Natural killer cell (primary cell): ENCODE results near the gene HINT2. TPM values are rescaled to one million over a fixed set of nuclear protein-coding genes. Genes with fewer than 3 reads are reported as not detected.
A peak's percentile ranks its signal among the peaks of the same experiment; 100 is the strongest.

ENCODE experiments used
- ATAC-seq, 3 donors: fragments of 150-1000 bp in 2 of 3; fragments of 200-7000 bp in 1 of 3; cut with Tn5 transposase; 1 replicate in 1 of 3; 2 replicates in 2 of 3; pipeline ENCODE4 v1.10.0; 2021; ENCODE audit warnings: mild to moderate bottlenecking in 2 of 3, moderate library complexity in 2 of 3
- DNase-seq, 2 donors: peaks; one replicate each; pipeline versions ENCODE4 v3.0.0 to v3.0.0-alpha.2; 2013 to 2021; ENCODE audit warnings: mixed read lengths in 1 of 2
- H3K27ac ChIP-seq: one replicate; pipeline ENCODE4 v1.5.1; 2013; ENCODE audit warnings: mild to moderate bottlenecking, low read length
- H3K27me3 ChIP-seq: one replicate; pipeline ENCODE4 v1.6.1; 2013; ENCODE audit warnings: low read length; ENCODE audit not compliant: control insufficient read depth, insufficient read depth
- H3K36me3 ChIP-seq: one replicate; pipeline ENCODE4 v1.6.1; 2013; ENCODE audit warnings: low read length; ENCODE audit not compliant: control insufficient read depth, insufficient read depth
- H3K4me1 ChIP-seq: one replicate; pipeline ENCODE4 v1.6.1; 2013; ENCODE audit warnings: low read length; ENCODE audit not compliant: control insufficient read depth, insufficient read depth
- H3K4me3 ChIP-seq: one replicate; pipeline ENCODE4 v1.5.1; 2013; ENCODE audit warnings: low read length
- H3K9me3 ChIP-seq: one replicate; pipeline ENCODE4 v1.6.1; 2013; ENCODE audit warnings: low read length; ENCODE audit not compliant: control insufficient read depth, insufficient read depth
- H3K27ac Mint-ChIP-seq, 2 donors: one replicate each; pipeline ENCODE4 v1.8.0; 2022; ENCODE audit warnings: mild to moderate bottlenecking in 2 of 2, mixed read lengths in 2 of 2, moderate library complexity in 1 of 2
- H3K27me3 Mint-ChIP-seq, 2 donors: one replicate each; pipeline ENCODE4 v1.8.0; 2022; ENCODE audit warnings: low read depth in 2 of 2, mixed read lengths in 2 of 2
- H3K36me3 Mint-ChIP-seq: one replicate; pipeline ENCODE4 v1.8.0; 2022; ENCODE audit warnings: mixed read lengths
- H3K4me1 Mint-ChIP-seq, 2 donors: one replicate each; pipeline ENCODE4 v1.8.0; 2022; ENCODE audit warnings: mixed read lengths in 2 of 2
- H3K4me3 Mint-ChIP-seq: one replicate; pipeline ENCODE4 v1.8.0; 2022; ENCODE audit warnings: mild to moderate bottlenecking, moderate library complexity, mixed read lengths
- H3K9me3 Mint-ChIP-seq, 2 donors: one replicate each; pipeline ENCODE4 v1.8.0; 2022; ENCODE audit warnings: mixed read lengths in 2 of 2
- CTCF ChIP-seq: fragments of 200-600 bp; IDR thresholded peaks from one replicate; pipeline ENCODE4 v1.8.0; 2022; ENCODE audit warnings: antibody characterized with exemption
- WGBS: methylation state at CpG from one replicate; pipeline ENCODE4 v1.1.7; 2013; ENCODE audit warnings: missing lambda C conversion rate; ENCODE audit not compliant: insufficient coverage; 5-methylcytosine and 5-hydroxymethylcytosine counted together
- intact Hi-C: fragments of 100-400 bp; cut with micrococcal nuclease; formaldehyde crosslinking; loops from one replicate; pipeline ENCODE4 v1.14.2; 2022
- total RNA-seq, 4 donors: library from RNA; stranded (reverse); fragments of 120-200 nt in 1 of 4; gene quantifications; one replicate each; pipeline versions ENCODE4 v1.2.3 to v1.2.4, GENCODE V29; 2013 to 2022

Gene HINT2
- total RNA-seq, 3 donors from 2014 or later (not counting 1 experiment from before 2014, with no cell fraction given) = 25.8 to 27.5 (median 25.9) TPM

DNA sequence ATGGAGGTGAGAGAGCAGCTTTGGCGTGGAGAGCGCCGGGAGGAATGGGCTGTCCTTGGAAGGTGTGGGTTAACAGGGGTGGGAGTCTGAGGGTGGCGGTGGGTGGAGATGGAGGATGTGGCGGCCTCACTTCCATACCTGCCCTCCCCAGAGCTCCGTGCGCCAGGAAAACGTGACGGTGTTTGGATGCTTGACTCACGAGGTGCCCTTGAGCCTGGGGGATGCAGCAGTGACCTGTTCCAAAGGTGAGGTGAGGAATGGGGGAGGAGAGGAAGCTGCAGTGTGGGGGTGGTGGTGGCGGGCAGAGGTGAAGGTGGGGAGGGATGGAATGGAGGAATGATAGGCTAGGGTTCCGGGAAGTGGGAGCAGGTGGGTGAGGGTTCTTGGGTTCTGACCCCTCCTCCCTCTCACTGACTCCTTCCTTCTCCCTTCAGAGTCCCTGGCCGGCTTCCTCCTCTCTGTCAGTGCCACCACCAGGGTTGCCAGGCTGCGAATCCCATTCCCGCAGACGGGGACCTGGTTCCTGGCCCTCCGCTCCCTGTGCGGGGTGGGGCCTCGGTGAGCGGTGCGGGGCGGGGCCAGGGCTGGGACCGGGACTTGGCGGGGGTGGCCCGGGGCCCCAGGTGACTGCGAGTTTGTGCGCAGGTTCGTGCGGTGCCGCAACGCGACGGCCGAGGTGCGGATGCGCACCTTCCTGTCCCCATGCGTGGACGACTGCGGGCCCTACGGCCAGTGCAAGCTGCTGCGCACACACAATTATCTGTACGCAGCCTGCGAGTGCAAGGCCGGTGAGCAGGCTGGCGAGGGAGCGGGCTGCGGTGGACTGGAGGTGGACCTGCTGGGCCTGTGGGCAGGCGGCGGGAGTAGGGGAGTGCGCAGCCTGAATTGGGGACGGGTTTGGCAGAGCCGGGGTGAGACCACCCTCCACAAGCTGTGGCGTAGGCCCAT, 31.3 kb upstream of the HINT2 start:
- peaks cover 6 to 13% of the 10 kb centered on the region in 2 donors for H3K4me1 Mint-ChIP-seq
- 70% methylated on average over 52 of the region's 53 CpGs for WGBS
- Histone ChIP-seq H3K4me3 (no peak overlapping the region), H3K27ac (no peak overlapping the region), H3K4me1 (peaks cover 36% of the 10 kb centered on the region), H3K36me3 (peaks cover 3% of the 10 kb centered on the region), H3K9me3 (no peaks in the 10 kb centered on the region), H3K27me3 (no peaks in the 10 kb centered on the region)
- peak in 1 of 2 donors; percentile 12 for DNase-seq
- H3K4me3 Mint-ChIP-seq = no peak overlapping the region
- intact Hi-C loops = no loop called here
- H3K9me3 Mint-ChIP-seq = no peaks in the 10 kb centered on the region
- no peaks in the 10 kb centered on the region for H3K27me3 Mint-ChIP-seq
- H3K36me3 Mint-ChIP-seq = no peaks in the 10 kb centered on the region
- no peak for TF ChIP-seq CTCF
- H3K27ac Mint-ChIP-seq = peak overlapping the region in 1 of 2 donors; percentile 52
- ATAC-seq = no peak

- Histone ChIP-seq H3K4me1 (peaks cover 36% of the 10 kb centered on the region), H3K27me3 (no peaks in the 10 kb centered on the region), H3K4me3 (no peak overlapping the region), H3K9me3 (no peaks in the 10 kb centered on the region), H3K27ac (no peak overlapping the region), H3K36me3 (peaks cover 3% of the 10 kb centered on the region)
- peak overlapping the region in 1 of 2 donors; percentile 52 for H3K27ac Mint-ChIP-seq
- DNase-seq = peak in 1 of 2 donors; percentile 77
- peak; percentile 42 to 78 (median 67) for ATAC-seq
- no peak overlapping the region for H3K4me3 Mint-ChIP-seq
- peaks cover 6 to 16% of the 10 kb centered on the region in 2 donors for H3K4me1 Mint-ChIP-seq
- 59% methylated on average over 7 of the region's 7 CpGs for WGBS
- no peaks in the 10 kb centered on the region for H3K36me3 Mint-ChIP-seq
- intact Hi-C loops = no loop called here
- TF ChIP-seq CTCF = no peak
- H3K9me3 Mint-ChIP-seq = no peaks in the 10 kb centered on the region
- H3K27me3 Mint-ChIP-seq = no peaks in the 10 kb centered on the region
Observed at GRCh38 chr9:35844628-35845270, 29.9 kb upstream of the HINT2 start.

DNA sequence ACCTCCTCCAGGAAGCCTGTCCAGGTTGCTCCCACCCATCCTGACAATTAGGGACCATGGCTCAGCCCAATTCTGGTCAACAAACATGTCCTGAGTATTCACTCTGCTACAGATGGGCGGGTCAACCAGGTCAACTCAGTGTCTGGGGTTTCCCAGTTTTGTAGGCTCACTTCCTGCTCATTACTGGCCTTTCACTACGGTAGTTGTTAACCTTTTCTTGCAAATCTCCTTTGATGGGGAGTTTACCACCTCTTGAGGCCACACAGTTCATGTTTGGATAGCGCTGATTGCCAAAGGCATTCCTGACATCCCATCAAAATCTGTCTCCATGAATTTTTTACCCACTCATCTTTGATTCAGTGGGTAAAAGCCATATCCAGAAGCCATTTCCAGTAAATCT, 28.0 kb upstream of the HINT2 start:
- DNase-seq = no peak

More for the DNA sequence above, 28.0 kb upstream of the HINT2 start:
- peaks cover 6 to 16% of the 10 kb centered on the region in 2 donors for H3K4me1 Mint-ChIP-seq
- TF ChIP-seq CTCF = no peak
- H3K27ac Mint-ChIP-seq = no peak overlapping the region
- H3K36me3 Mint-ChIP-seq = no peaks in the 10 kb centered on the region
- no peaks in the 10 kb centered on the region for H3K9me3 Mint-ChIP-seq
- WGBS = 53% methylated on average over 3 of the region's 3 CpGs
- intact Hi-C loops = no loop called here
- Histone ChIP-seq H3K4me3 (no peak overlapping the region), H3K27me3 (no peaks in the 10 kb centered on the region), H3K4me1 (peaks cover 36% of the 10 kb centered on the region), H3K36me3 (peaks cover 3% of the 10 kb centered on the region), H3K27ac (no peak overlapping the region), H3K9me3 (no peaks in the 10 kb centered on the region)
- peak in 2 of 3 donors; percentile 26 to 49 for ATAC-seq
- no peaks in the 10 kb centered on the region for H3K27me3 Mint-ChIP-seq
- no peak overlapping the region for H3K4me3 Mint-ChIP-seq
